OCI-LY7 (cell line): ENCODE data around the gene AFTPH. TPM values are rescaled to one million over a fixed set of nuclear protein-coding genes. Genes with fewer than 3 reads are reported as not detected.
A peak's percentile ranks its signal among the peaks of the same experiment; 100 is the strongest.

Experiments used
- BruUV-seq: library from RNA; stranded (reverse); fragments of 400-500 nt; replicated peaks from 2 replicates; lab custom pipeline; 2021; lab: Mats Ljungman, UMichigan
- CTCF ChIA-PET: fragments of 300-600 bp; sonication (Branson Sonifier 250); formaldehyde crosslinking; loops from one replicate; lab custom pipeline; 2022; ENCODE audit warnings: antibody characterized with exemption; ENCODE audit not compliant: unreplicated experiment; lab: Charles Lee
- POLR2A ChIA-PET: fragments of 300-600 bp; sonication (Branson Sonifier 250); formaldehyde crosslinking; loops from one replicate; lab custom pipeline; 2022; ENCODE audit warnings: antibody characterized with exemption; lab: Charles Lee
- DNase-seq: peaks from one replicate; pipeline ENCODE4 v3.0.0-alpha.2; 2015; ENCODE audit warnings: low spot score
- H2AFZ ChIP-seq: fragments of 200-600 bp; sonication (generic), shearing (Covaris generic); 2 replicates; pipeline ENCODE4 v1.6.1; 2014; ENCODE audit warnings: mild to moderate bottlenecking, antibody characterized with exemption, low read length, moderate library complexity
- H3K27ac ChIP-seq: fragments of 200-600 bp; sonication (generic); 2 replicates; pipeline ENCODE4 v1.5.1; 2014; ENCODE audit warnings: mixed run types, low read depth, mild to moderate bottlenecking, moderate library complexity, low read length, inconsistent platforms; ENCODE audit not compliant: poor library complexity, severe bottlenecking
- H3K36me3 ChIP-seq: fragments of 200-600 bp; sonication (generic); 2 replicates; pipeline ENCODE4 v1.6.1; 2014; ENCODE audit warnings: mild to moderate bottlenecking, antibody characterized with exemption, low read length, moderate library complexity, mixed read lengths; ENCODE audit not compliant: insufficient read depth
- H3K4me1 ChIP-seq: fragments of 200-600 bp; sonication (generic); 2 replicates; pipeline ENCODE4 v1.5.1; 2014; ENCODE audit warnings: mild to moderate bottlenecking, low read length; ENCODE audit not compliant: insufficient read depth, poor library complexity, severe bottlenecking
- H3K4me2 ChIP-seq: fragments of 200-600 bp; sonication (generic); 2 replicates; pipeline ENCODE4 v1.6.1; 2014; ENCODE audit warnings: mild to moderate bottlenecking, low read length
- H3K4me3 ChIP-seq: fragments of 200-600 bp; sonication (generic); 2 replicates; pipeline ENCODE4 v1.5.1; 2014; ENCODE audit warnings: mild to moderate bottlenecking, low read depth, low read length; ENCODE audit not compliant: poor library complexity, severe bottlenecking
- H3K79me2 ChIP-seq: fragments of 200-600 bp; sonication (generic); 2 replicates; pipeline ENCODE4 v1.6.1; 2016; ENCODE audit warnings: low read depth, mild to moderate bottlenecking, low read length, moderate library complexity, mixed read lengths; ENCODE audit not compliant: insufficient read depth
- H3K9me2 ChIP-seq: fragments of 200-600 bp; sonication (generic); 2 replicates; pipeline ENCODE4 v1.6.1; 2016; ENCODE audit warnings: mild to moderate bottlenecking, low read length, mixed read lengths; ENCODE audit not compliant: insufficient read depth
- H3K9me3 ChIP-seq: fragments of 200-600 bp; sonication (generic); 2 replicates; pipeline ENCODE4 v1.6.1; 2014; ENCODE audit warnings: mild to moderate bottlenecking, mixed run types, low read length, mixed read lengths
- H4K20me1 ChIP-seq: fragments of 200-600 bp; sonication (generic); 2 replicates; pipeline ENCODE4 v1.6.1; 2014; ENCODE audit warnings: mild to moderate bottlenecking, antibody characterized with exemption, low read length, moderate library complexity, mixed read lengths; ENCODE audit not compliant: insufficient read depth
- CTCF ChIP-seq: fragments of 200-600 bp; sonication (generic); conservative IDR thresholded peaks from 2 replicates; pipeline ENCODE4 v1.5.1; 2014; ENCODE audit warnings: mild to moderate bottlenecking, antibody characterized with exemption, low read length, moderate library complexity, mixed read lengths
- EZH2phosphoT487 ChIP-seq: fragments of 200-600 bp; sonication (generic); IDR thresholded peaks from 2 replicates; pipeline ENCODE4 v1.6.1; 2018; ENCODE audit warnings: low read depth, borderline replicate concordance, mild to moderate bottlenecking, mixed run types, antibody characterized with exemption, low read length, moderate library complexity, mixed read lengths
- intact Hi-C: fragments of 100-400 bp; cut with micrococcal nuclease; formaldehyde crosslinking; loops from one replicate; pipeline ENCODE4 v1.10.0; 2022; ENCODE audit not compliant: unreplicated experiment
- total RNA-seq, 2 experiments: library from RNA; depleted of rRNA in 1 of 2; stranded (reverse); fragments of >200 nt in 1 of 2; shearing (Covaris generic) in 1 of 2; gene quantifications; 2 replicates each; pipeline ENCODE4 v1.2.3, GENCODE V29; 2014 to 2022

AFTPH gene
- total RNA-seq, 2 experiments from 2014 or later, result 30.0 to 40.6 TPM

- TF ChIP-seq CTCF (no peak), EZH2phosphoT487 (no peak)
- H3K9me3 ChIP-seq, result no peaks in the 10 kb centered on the region
- H2AFZ ChIP-seq, result no peak overlapping the region
- H3K9me2 ChIP-seq, result no peaks in the 10 kb centered on the region
- ChIA-PET CTCF (interaction anchor here (0.8 kb wide), 1 partner anchor 105 kb away, joined by 3 read pairs; no protein-coding TSS in a partner anchor), POLR2A (interaction anchor here (0.5 to 2.3 kb wide), 10 partner anchors 11 to 590 kb away, joined by 3 to 8 read pairs (median 4); partner anchors contain the start of genes ACTR2 and SERTAD2)
- H3K79me2 ChIP-seq, result peaks cover 98% of the 10 kb centered on the region
- peak overlapping the region; percentile 88 for H3K27ac ChIP-seq
- no TSS peak for BruUV-seq
- H4K20me1 ChIP-seq, result peaks cover 62% of the 10 kb centered on the region
- peaks cover 69% of the 10 kb centered on the region for H3K36me3 ChIP-seq
- H3K4me3 ChIP-seq, result peak overlapping the region; percentile 52
- DNase-seq, result peak; percentile 77
- peaks cover 72% of the 10 kb centered on the region for H3K4me1 ChIP-seq
- peak overlapping the region; percentile 96 for H3K4me2 ChIP-seq
- intact Hi-C loops, result loop anchor here (2.0 kb wide), 1 partner anchor 280 kb away; no protein-coding TSS in a partner anchor
Observed at GRCh38 chr2:64637000-64637635, 113.0 kb downstream of the AFTPH start.

GRCh38 chr2:64637931-64638330, 113.8 kb downstream of the AFTPH start:
- H4K20me1 ChIP-seq, result peaks cover 69% of the 10 kb centered on the region
- no peaks in the 10 kb centered on the region for H3K9me3 ChIP-seq
- intact Hi-C loops, result loop anchor here (2.0 kb wide), 1 partner anchor 279 kb away; no protein-coding TSS in a partner anchor
- ChIA-PET CTCF (interaction anchor here (0.6 kb wide), 1 partner anchor 113 kb away, joined by 3 read pairs; no protein-coding TSS in a partner anchor), POLR2A (interaction anchor here (1.5 to 2.3 kb wide), 2 partner anchors 11 to 110 kb away, joined by 3 to 8 read pairs; no protein-coding TSS in a partner anchor)
- no peak for DNase-seq
- TF ChIP-seq EZH2phosphoT487 (no peak), CTCF (no peak)
- no TSS peak for BruUV-seq
- peaks cover 98% of the 10 kb centered on the region for H3K79me2 ChIP-seq
- H3K4me1 ChIP-seq, result peaks cover 80% of the 10 kb centered on the region
- H3K4me2 ChIP-seq, result peak overlapping the region; percentile 96
- peaks cover 62% of the 10 kb centered on the region for H3K36me3 ChIP-seq
- H3K4me3 ChIP-seq, result peak overlapping the region; percentile 52
- H2AFZ ChIP-seq, result no peak overlapping the region
- H3K9me2 ChIP-seq, result no peaks in the 10 kb centered on the region
- peak overlapping the region; percentile 88 for H3K27ac ChIP-seq
